K562 (cell line): Measurements from ENCODE around the gene KMT5B. TPM values are rescaled to one million over a fixed set of nuclear protein-coding genes. Genes with fewer than 3 reads are reported as not detected.
A peak's percentile ranks its signal among the peaks of the same experiment; 100 is the strongest.

Source experiments
- ATAC-seq: fragments of 200-7000 bp; cut with Tn5 transposase; 3 replicates; pipeline ENCODE4 v1.9.1; 2020; ENCODE audit warnings: moderate library complexity
- BruUV-seq: library from RNA; stranded (reverse); fragments of 400-500 nt; replicated peaks from 2 replicates; lab custom pipeline; 2021; lab: Mats Ljungman, UMichigan
- CTCF ChIA-PET: fragments of 300-600 bp; formaldehyde crosslinking; extraction: SDS; loops from one replicate; lab custom pipeline; 2021; ENCODE audit warnings: low intra/inter-chr PET ratio; lab: Yijun Ruan, JAX
- POLR2A ChIA-PET: fragments of 300-600, 350-650 bp; sonication (Branson Sonifier 250); formaldehyde crosslinking; extraction: SDS; loops from one replicate; lab custom pipeline; 2021; ENCODE audit warnings: antibody characterized with exemption, inconsistent platforms; lab: Yijun Ruan, JAX
- DNase-seq, 4 experiments: peaks; one replicate each; pipeline versions ENCODE4 v3.0.0 to v3.0.0-alpha.2; 2011 to 2018; ENCODE audit warnings: low spot score in 3 of 4, mixed read lengths in 3 of 4; ENCODE audit errors: extremely low read depth in 1 of 4
- FAIRE-seq: peaks from 2 replicates; lab custom pipeline; 2011; peaks lifted over from hg19 to GRCh38; lab: Jason Lieb, UNC
- H2AFZ ChIP-seq: 2 replicates; pipeline ENCODE4 v1.6.0; 2011; ENCODE audit warnings: low read depth, low read length, control low read depth, inconsistent platforms
- H3K27ac ChIP-seq: fragments of 200-600 bp; 3 replicates; pipeline ENCODE4 v1.8.0; 2011; ENCODE audit warnings: low read depth, mild to moderate bottlenecking, control low read depth, inconsistent platforms, low read length, moderate library complexity, mixed read lengths; ENCODE audit errors: extremely low read depth
- H3K27me3 ChIP-seq, 2 experiments: fragments of 300-600 bp in 1 of 2; 2 replicates in 1 of 2; 3 replicates in 1 of 2; pipeline versions ENCODE4 v1.6.0 to v1.8.0; 2011; ENCODE audit warnings: inconsistent platforms in 2 of 2, low read length in 2 of 2, mild to moderate bottlenecking in 1 of 2, mixed read lengths in 1 of 2, moderate library complexity in 1 of 2; ENCODE audit not compliant: control insufficient read depth in 2 of 2, insufficient read depth in 2 of 2
- H3K36me3 ChIP-seq: fragments of 300-600 bp; 3 replicates; pipeline ENCODE4 v1.8.0; 2011; ENCODE audit warnings: mild to moderate bottlenecking, low read length, inconsistent platforms; ENCODE audit not compliant: control insufficient read depth, insufficient read depth
- H3K4me1 ChIP-seq, 2 experiments: fragments of 200-600 bp in 1 of 2; replicated peaks in 1 of 2; 2 replicates in 1 of 2; 3 replicates in 1 of 2; pipeline versions ENCODE4 v1.5.1 to v1.8.0; 2011; ENCODE audit warnings: inconsistent platforms in 2 of 2, low read length in 2 of 2, mild to moderate bottlenecking in 1 of 2, mixed read lengths in 1 of 2, moderate library complexity in 1 of 2; ENCODE audit not compliant: control insufficient read depth in 2 of 2, insufficient read depth in 2 of 2
- H3K4me2 ChIP-seq: 2 replicates; pipeline ENCODE4 v1.6.1; 2011; ENCODE audit warnings: low read length, control low read depth, inconsistent platforms, mixed read lengths; ENCODE audit not compliant: insufficient read depth
- H3K4me3 ChIP-seq: fragments of 200-600 bp; sonication (generic), shearing (Covaris generic); 2 replicates; pipeline ENCODE4 v1.5.1; 2016; ENCODE audit warnings: control low read depth, inconsistent platforms
- H3K79me2 ChIP-seq: fragments of 200-600 bp; 3 replicates; pipeline ENCODE4 v1.8.0; 2011; ENCODE audit warnings: low read length, inconsistent platforms; ENCODE audit not compliant: control insufficient read depth, insufficient read depth
- H3K9ac ChIP-seq, 2 experiments: 2 replicates each; pipeline versions ENCODE4 v1.6.0 to v1.6.1; 2011; ENCODE audit warnings: low read depth in 2 of 2, low read length in 2 of 2, control low read depth in 1 of 2, inconsistent platforms in 1 of 2, mild to moderate bottlenecking in 1 of 2, mixed read lengths in 1 of 2; ENCODE audit not compliant: insufficient read depth in 1 of 2
- H3K9me1 ChIP-seq: one replicate; pipeline ENCODE4 v1.6.0; 2011; ENCODE audit warnings: inconsistent platforms, mild to moderate bottlenecking, low read length, moderate library complexity; ENCODE audit not compliant: control insufficient read depth, insufficient read depth
- H3K9me3 ChIP-seq: replicated peaks from 2 replicates; pipeline ENCODE4 v1.5.1; 2011; ENCODE audit warnings: low read depth, low read length, inconsistent platforms; ENCODE audit not compliant: control insufficient read depth, insufficient read depth
- H4K20me1 ChIP-seq: replicated peaks from 2 replicates; pipeline ENCODE4 v1.6.1; 2011; ENCODE audit warnings: low read length, inconsistent platforms, mixed read lengths; ENCODE audit not compliant: control insufficient read depth, insufficient read depth
- E2F3 ChIP-seq: fragments of 250-450 bp; sonication (Bioruptor Pico); IDR thresholded peaks from 2 replicates; pipeline ENCODE4 v1.4.0; 2020; ENCODE audit warnings: mild to moderate bottlenecking
- HDAC1 ChIP-seq, 2 experiments: fragments of 450-650 bp; IDR thresholded peaks; 2 replicates each; pipeline ENCODE4 v1.6.1; 2016 to 2017; ENCODE audit warnings: inconsistent platforms in 1 of 2, mild to moderate bottlenecking in 1 of 2, moderate library complexity in 1 of 2
- LEF1 ChIP-seq: fragments of 450-650 bp; IDR thresholded peaks from 2 replicates; pipeline ENCODE4 v1.6.1; 2016; ENCODE audit warnings: mild to moderate bottlenecking
- NR2C1 ChIP-seq, 2 experiments: fragments of 450-650 bp; IDR thresholded peaks; 2 replicates each; pipeline ENCODE4 v1.6.1; 2017; ENCODE audit warnings: mild to moderate bottlenecking in 2 of 2, antibody characterized with exemption in 1 of 2, inconsistent platforms in 1 of 2, missing compliant biosample characterization in 1 of 2, missing genetic modification characterization in 1 of 2
- NR2F6 ChIP-seq: fragments of 450-650 bp; formaldehyde crosslinking; IDR thresholded peaks from 2 replicates; pipeline ENCODE4 v1.4.0; 2020; ENCODE audit warnings: mild to moderate bottlenecking
- RFX5 ChIP-seq: IDR thresholded peaks from 2 replicates; pipeline ENCODE4 v1.6.1; 2011; ENCODE audit warnings: low read depth, mild to moderate bottlenecking, improper control_type of control experiment, low read length
- SAP30 ChIP-seq: fragments of 200-600 bp; sonication (generic); IDR thresholded peaks from 2 replicates; pipeline ENCODE4 v1.6.1; 2012; ENCODE audit warnings: borderline replicate concordance, low read depth, mild to moderate bottlenecking, moderate library complexity, low read length, control low read depth, inconsistent platforms; ENCODE audit not compliant: insufficient read depth, poor library complexity, severe bottlenecking
- SMAD4 ChIP-seq: fragments of 250-450 bp; sonication (Bioruptor Pico); conservative IDR thresholded peaks from 2 replicates; pipeline ENCODE4 v1.8.0; 2021; ENCODE audit warnings: inconsistent platforms, mild to moderate bottlenecking, moderate library complexity
- SNIP1 ChIP-seq: fragments of 450-650 bp; IDR thresholded peaks from 2 replicates; pipeline ENCODE4 v1.7.1; 2017; ENCODE audit warnings: low read depth, mild to moderate bottlenecking
- ZNF324 ChIP-seq: fragments of 250-450 bp; sonication (Bioruptor Pico); IDR thresholded peaks from 2 replicates; pipeline ENCODE4 v1.4.0; 2020; ENCODE audit warnings: mild to moderate bottlenecking
- WGBS: fragments of 100-300 bp; shearing (Covaris generic); methylation state at CpG from one replicate; pipeline ENCODE4 v1.1.6; 2016; ENCODE audit warnings: low coverage, mixed read lengths; ENCODE audit not compliant: insufficient coverage; ENCODE audit errors: missing lambda C conversion rate; 5-methylcytosine and 5-hydroxymethylcytosine counted together
- in situ Hi-C: fragments of 300-500 bp; cut with MboI; formaldehyde crosslinking; loops from 4 replicates; pipeline ENCODE4 v1.15.0; 2018; ENCODE audit warnings: inconsistent platforms, mixed read lengths
- intact Hi-C: fragments of 100-400 bp; cut with micrococcal nuclease; formaldehyde crosslinking; loops from 2 replicates; pipeline ENCODE4 v1.14.2; 2022
- polyA plus RNA-seq, 8 experiments: library from polyadenylated mRNA; depleted of rRNA in 4 of 8; stranded (reverse) in 5 of 8; unstranded in 3 of 8; fragments of >200 nt; fragmentation: Nextera tagmentation in 2 of 8; fragmentation: Illumina TruSeq in 1 of 8; extraction: Ambion mirVana in 2 of 8; extraction: Trizol in 1 of 8; gene quantifications; 2 replicates each; pipeline versions ENCODE4 v1.2.1 to v1.2.3, GENCODE V29; 2011 to 2014; ENCODE audit warnings: inconsistent platforms in 1 of 8, missing spikeins in 1 of 8
- total RNA-seq, 7 experiments: library from RNA; depleted of rRNA in 6 of 7; stranded (reverse); fragments of >200 nt in 6 of 7; fragmentation: Illumina TruSeq in 2 of 7; extraction: Trizol in 2 of 7; gene quantifications; 2 replicates each; pipeline versions ENCODE4 v1.2.1 to v1.2.3, GENCODE V29; 2011 to 2021; ENCODE audit warnings: low replicate concordance in 1 of 7

Gene KMT5B
- total and polyA plus RNA-seq, 9 of the 15 experiments (the other 6 are each of a cell fraction or from before 2014, with no cell fraction given): 7.3 to 27.3 (median 20.9) TPM

DNA sequence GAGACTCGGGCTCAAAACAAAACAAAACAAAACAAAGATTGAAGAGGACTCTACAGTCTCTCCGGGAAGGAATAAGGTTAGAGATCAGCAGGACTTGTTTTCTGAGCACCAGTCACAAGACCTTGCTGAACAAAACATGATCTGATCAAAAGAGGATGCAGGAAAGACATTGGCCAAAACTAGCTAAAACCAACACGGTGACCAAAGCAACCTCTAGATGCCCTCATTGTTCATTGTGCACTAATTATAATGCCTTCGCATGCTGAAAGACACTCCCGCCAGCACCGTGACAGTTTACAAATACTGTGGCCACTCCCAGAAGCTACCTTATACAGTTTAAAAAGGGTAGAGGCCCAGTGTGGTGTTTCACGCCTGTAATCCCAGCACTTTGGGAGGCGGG lies 76.2 kb downstream of the KMT5B start:
- no peak for ATAC-seq
- no peak for TF ChIP-seq LEF1
- no peak for TF ChIP-seq SMAD4 (CRISPR knock-in tag)
- no peak for TF ChIP-seq ZNF324 (CRISPR knock-in tag)
- no peak for TF ChIP-seq RFX5

DNA sequence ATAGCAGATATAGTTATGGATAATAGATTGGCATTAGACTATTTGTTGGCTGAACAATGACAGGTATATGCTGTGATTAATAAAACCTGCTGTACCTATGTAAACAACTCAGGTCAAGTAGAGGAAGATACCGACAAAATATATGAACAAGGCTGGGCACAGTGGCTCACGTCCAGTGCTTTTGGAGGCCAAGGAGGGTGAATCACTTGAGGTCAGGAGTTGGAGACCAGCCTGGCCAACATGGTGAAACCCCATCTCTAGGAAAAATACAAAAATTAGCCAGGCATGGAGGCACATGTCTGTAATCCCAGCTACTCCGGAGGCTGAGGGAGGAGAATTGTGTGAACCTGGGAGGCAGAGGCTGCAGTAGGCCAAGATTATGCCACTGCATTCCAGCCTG lies 77.9 kb downstream of the KMT5B start:
- Histone ChIP-seq H3K9me3 (no peaks in the 10 kb centered on the region), H3K36me3 (no peaks in the 10 kb centered on the region), H3K4me1 (peaks cover 0 to 7% of the 10 kb centered on the region in 2 experiments; a peak in 2 of 5 replicates), H2AFZ (no peak overlapping the region), H4K20me1 (no peaks in the 10 kb centered on the region), H3K27ac (no peak overlapping the region), H3K4me2 (no peak overlapping the region), H3K9ac (no peak overlapping the region), H3K4me3 (no peak overlapping the region), H3K27me3 (no peaks in the 10 kb centered on the region), H3K79me2 (no peaks in the 10 kb centered on the region), H3K9me1 (no peaks in the 10 kb centered on the region)
- TF ChIP-seq NR2F6: no peak
- no peak for TF ChIP-seq SNIP1
- TF ChIP-seq E2F3: no peak
- TF ChIP-seq NR2C1 (IDR thresholded peaks at IDR 0.05): no peak
- no peak for TF ChIP-seq NR2C1 (tag; IDR thresholded peaks at IDR 0.05)
- no peak for TF ChIP-seq HDAC1 (IDR thresholded peaks at IDR 0.05)
- no peak for TF ChIP-seq SAP30
- ATAC-seq: no peak
- in situ Hi-C loops: no loop called here
- WGBS: 55% methylated on average over 3 of the region's 3 CpGs
- ChIA-PET POLR2A (interaction anchor here (0.9 kb wide), 1 partner anchor 23 kb away, joined by 4 read pairs; no protein-coding TSS in a partner anchor), CTCF (no interaction called here)
- no peak for FAIRE-seq
- intact Hi-C loops: no loop called here
- no TSS peak for BruUV-seq
- DNase-seq: no peak

More for the DNA sequence above, 76.2 kb downstream of the KMT5B start:
- Histone ChIP-seq H4K20me1 (no peaks in the 10 kb centered on the region), H3K9ac (no peak overlapping the region), H3K4me3 (no peak overlapping the region), H3K9me1 (no peaks in the 10 kb centered on the region), H2AFZ (peak overlapping the region; percentile 73), H3K27me3 (no peaks in the 10 kb centered on the region), H3K36me3 (no peaks in the 10 kb centered on the region), H3K4me1 (peaks cover 7 to 8% of the 10 kb centered on the region in 2 experiments; a peak in 4 of 5 replicates), H3K27ac (no peak overlapping the region), H3K9me3 (no peaks in the 10 kb centered on the region), H3K4me2 (no peak overlapping the region), H3K79me2 (no peaks in the 10 kb centered on the region)
- DNase-seq (no peak), FAIRE-seq (no peak)
- in situ Hi-C loops (no loop called here), intact Hi-C loops (no loop called here)
- ChIA-PET CTCF (no interaction called here), POLR2A (interaction anchor here (1.6 kb wide), 1 partner anchor 38 kb away, joined by 4 read pairs; no protein-coding TSS in a partner anchor)
- WGBS: 57% methylated on average over 8 of the region's 8 CpGs
- BruUV-seq: no TSS peak
